GM18951 (cell line): ENCODE data around the gene MS4A6E.

Experiments used
- POLR2A ChIP-seq: IDR thresholded peaks from 4 replicates; pipeline ENCODE4 v1.6.1; 2011; ENCODE audit warnings: mild to moderate bottlenecking; ENCODE audit not compliant: insufficient read length, insufficient read depth; ENCODE audit errors: extremely low read depth
- in situ Hi-C: fragments of 300-500 bp; cut with MboI; formaldehyde crosslinking; loops from one replicate; pipeline ENCODE4 v1.12.0; 2022; ENCODE audit warnings: low sequenced_read_pairs, mixed read lengths, inconsistent platforms; ENCODE audit not compliant: unreplicated experiment

The MS4A6E gene

GRCh38 chr11:60348116-60348515 is 21.1 kb downstream of the MS4A6E start:
- TF ChIP-seq POLR2A, result no peak
- in situ Hi-C loops, result no loop called here

DNA sequence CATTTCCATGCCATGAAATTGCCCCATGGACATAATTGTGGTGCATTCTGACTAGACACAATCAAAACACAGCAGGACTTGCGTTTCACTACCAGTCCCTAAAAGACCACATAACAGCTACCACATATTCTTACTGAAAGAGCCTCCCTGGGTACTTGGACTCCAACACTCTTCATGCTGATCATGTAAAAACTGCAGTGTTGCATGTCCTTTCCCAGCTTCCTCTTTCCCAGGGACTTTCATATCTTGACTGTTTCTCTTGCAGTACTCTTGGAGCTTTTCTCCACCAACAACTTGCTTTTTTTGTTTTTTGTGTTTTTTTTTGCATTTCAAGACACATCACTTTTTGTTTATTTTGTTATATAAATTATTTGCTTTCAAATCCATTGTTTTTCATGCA is 22.9 kb downstream of the MS4A6E start:
- in situ Hi-C loops, result loop anchor here (10.0 kb wide), 1 partner anchor 285 kb away; no protein-coding TSS in a partner anchor
- no peak for TF ChIP-seq POLR2A

DNA sequence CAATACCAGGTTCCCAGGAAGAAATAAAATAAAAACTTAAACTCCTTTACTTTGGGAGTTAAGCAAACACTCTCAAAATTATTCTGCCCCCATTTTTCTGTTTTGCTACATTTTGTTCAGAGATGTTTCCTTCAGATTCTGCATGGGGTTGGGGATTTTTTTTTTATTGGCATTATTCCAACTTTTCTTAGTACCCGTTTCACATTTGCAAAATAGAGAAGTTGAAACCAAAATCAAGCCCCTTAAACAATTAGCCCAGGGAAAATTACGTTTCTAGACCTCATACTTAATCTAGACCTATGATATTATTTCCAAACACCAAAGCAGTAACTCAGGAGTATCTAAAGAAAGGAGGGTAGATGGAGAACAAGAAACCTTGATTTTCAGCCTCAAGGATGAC is 30.7 kb downstream of the MS4A6E start:
- TF ChIP-seq POLR2A, result no peak
- in situ Hi-C loops, result loop anchor here (10.0 kb wide), 1 partner anchor 277 kb away; no protein-coding TSS in a partner anchor

DNA sequence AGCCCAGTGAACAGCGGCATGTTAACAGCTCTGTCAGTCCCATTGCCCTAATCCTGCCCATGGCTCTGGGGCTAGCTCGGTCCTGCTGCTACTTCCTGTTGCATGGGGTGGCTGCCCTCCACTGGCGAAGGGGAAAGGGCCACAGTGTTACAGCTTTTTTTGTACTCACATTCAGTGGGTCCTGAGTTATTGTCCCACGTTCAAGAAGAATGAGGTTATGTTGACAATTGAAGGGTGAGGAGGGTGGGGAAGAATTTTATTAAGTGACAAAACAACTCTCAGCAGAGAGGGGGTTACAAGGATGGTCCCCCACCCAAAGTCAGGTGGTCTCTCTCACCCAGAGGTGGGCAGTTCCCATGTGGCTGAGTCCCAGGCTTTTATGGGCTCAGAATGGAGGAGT is 33.6 kb downstream of the MS4A6E start:
- TF ChIP-seq POLR2A, result no peak
- in situ Hi-C loops, result loop anchor here (10.0 kb wide), 2 partner anchors 124 to 254 kb away; no protein-coding TSS in a partner anchor

DNA sequence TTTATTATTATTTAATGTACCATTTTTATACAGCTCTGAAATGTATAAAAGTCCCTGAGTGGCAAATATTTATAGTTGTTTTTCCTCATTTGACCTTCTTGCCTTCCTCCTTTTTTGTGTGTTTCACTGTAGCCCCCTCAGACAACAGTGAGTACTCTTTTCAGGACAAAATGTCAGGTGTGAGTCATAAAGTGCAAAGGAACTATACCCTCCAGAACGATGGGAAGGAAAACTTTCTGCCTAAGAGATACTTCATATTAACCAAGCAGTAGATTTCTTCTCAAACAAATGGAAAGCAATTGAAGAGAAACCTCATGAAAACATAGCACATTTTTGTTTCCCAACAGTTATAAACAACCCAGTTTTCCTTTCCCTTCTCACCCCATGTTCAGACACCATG is 35.2 kb downstream of the MS4A6E start:
- in situ Hi-C loops, result loop anchor here (10.0 kb wide), 2 partner anchors 123 to 253 kb away; no protein-coding TSS in a partner anchor
- TF ChIP-seq POLR2A, result no peak

- in situ Hi-C loops, result loop anchor here (10.0 kb wide), 2 partner anchors 121 to 251 kb away; no protein-coding TSS in a partner anchor
Measured at GRCh38 chr11:60363542-60364470, 36.8 kb downstream of the MS4A6E start.

GRCh38 chr11:60366262-60366904 is 39.3 kb downstream of the MS4A6E start:
- in situ Hi-C loops, result loop anchor here (5.0 to 10.0 kb wide), 3 partner anchors 91 to 248 kb away; partner anchors contain the start of gene MS4A1

More at GRCh38 chr11:60363542-60364470, 36.8 kb downstream of the MS4A6E start:
- no peak for TF ChIP-seq POLR2A

DNA sequence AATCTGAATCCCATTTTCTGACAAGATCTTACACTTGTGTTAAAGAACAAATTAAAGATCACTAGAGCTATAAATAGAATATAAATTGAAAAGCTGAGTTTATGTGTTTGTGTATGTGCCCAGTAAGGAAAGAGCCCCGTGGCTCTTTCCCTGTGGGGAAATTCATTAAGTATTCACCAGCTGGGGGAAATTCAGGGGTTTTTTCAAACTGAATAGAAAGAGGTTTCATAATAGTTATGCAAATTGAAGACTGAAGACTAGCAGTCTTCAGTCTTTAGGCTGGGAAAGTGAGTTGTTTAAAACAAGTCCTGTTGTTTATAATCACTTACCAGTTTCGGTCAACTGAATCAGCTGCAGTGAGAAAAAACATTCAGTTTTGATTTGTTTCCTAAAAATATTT is 40.0 kb downstream of the MS4A6E start:
- no peak for TF ChIP-seq POLR2A
- in situ Hi-C loops, result loop anchor here (5.0 to 10.0 kb wide), 3 partner anchors 90 to 248 kb away; partner anchors contain the start of gene MS4A1

GRCh38 chr11:60367896-60368295 is 40.8 kb downstream of the MS4A6E start:
- TF ChIP-seq POLR2A, result no peak
- in situ Hi-C loops, result loop anchor here (5.0 to 10.0 kb wide), 3 partner anchors 89 to 247 kb away; partner anchors contain the start of gene MS4A1

DNA sequence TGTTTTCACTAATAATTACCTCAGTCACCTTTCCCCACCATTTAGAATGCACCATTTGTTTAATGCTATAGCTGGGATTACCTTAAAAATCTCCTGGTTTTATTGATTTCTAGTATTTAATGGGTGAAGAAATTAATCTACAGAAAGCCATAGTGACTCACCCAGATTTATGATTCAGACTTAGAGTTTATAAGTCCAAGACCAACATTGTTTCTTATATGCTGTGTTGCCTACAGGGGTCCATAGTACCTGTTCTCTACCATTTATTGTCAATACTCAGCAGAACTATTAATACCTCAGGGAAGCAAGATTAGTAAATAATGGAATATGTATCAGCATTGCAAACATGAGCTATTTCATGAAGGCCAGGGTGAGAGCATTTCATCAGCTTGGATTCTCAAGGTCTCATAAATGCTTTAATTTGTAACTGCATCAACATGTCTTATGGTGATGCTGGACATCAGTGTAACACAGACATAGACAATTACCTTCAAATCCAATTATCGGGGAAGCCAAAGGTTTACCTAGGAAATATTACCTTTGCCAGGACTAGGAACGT is 43.3 kb downstream of the MS4A6E start:
- in situ Hi-C loops, result no loop called here
- TF ChIP-seq POLR2A, result no peak

DNA sequence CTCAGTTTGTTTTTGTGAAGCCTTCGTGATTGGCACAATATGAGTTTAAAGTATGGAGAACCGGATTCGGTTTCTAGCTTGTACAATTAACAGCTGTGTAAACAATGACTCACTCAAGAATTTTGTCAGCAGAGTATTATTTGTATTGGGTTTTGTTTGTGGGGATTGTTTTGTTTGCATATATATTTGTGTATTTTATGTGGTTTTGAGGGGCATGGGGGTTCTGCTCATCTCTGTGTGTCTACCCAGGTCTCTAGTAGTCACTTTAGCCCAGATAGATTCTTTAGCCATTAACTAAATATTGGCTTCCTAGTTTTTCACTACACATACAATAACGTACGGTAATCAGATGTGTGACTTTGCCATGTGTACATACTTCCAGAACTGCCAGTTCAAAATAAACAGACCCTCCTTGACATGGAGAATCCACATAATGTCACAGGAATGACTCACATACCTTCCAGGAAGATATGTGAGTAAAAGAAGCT is 43.8 kb downstream of the MS4A6E start:
- TF ChIP-seq POLR2A, result no peak
- in situ Hi-C loops, result no loop called here

- in situ Hi-C loops, result no loop called here
Measured at GRCh38 chr11:60371386-60371785, 44.3 kb downstream of the MS4A6E start.

DNA sequence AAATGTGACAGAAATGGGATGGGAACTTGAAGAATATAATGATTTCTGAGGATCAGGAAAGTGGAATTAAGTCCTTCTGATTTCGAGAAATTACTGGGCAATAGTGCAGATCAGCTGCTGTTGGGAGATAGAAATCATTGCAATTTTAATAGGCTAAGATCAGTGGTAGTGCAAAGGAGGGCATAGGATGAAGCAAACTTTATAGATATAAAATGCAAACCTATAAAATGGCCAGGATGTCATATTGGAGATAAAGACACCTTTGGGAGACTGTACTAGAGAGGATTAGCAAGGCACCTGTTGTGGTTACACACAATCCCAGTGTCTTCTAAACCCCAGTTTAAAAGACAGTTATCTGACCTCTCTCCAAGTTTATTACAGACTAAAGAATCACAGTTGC is 44.8 kb downstream of the MS4A6E start:
- in situ Hi-C loops, result no loop called here
- TF ChIP-seq POLR2A, result no peak

More at GRCh38 chr11:60371386-60371785, 44.3 kb downstream of the MS4A6E start:
- no peak for TF ChIP-seq POLR2A
